ENCODE data around the gene ZBTB7C.

DNA sequence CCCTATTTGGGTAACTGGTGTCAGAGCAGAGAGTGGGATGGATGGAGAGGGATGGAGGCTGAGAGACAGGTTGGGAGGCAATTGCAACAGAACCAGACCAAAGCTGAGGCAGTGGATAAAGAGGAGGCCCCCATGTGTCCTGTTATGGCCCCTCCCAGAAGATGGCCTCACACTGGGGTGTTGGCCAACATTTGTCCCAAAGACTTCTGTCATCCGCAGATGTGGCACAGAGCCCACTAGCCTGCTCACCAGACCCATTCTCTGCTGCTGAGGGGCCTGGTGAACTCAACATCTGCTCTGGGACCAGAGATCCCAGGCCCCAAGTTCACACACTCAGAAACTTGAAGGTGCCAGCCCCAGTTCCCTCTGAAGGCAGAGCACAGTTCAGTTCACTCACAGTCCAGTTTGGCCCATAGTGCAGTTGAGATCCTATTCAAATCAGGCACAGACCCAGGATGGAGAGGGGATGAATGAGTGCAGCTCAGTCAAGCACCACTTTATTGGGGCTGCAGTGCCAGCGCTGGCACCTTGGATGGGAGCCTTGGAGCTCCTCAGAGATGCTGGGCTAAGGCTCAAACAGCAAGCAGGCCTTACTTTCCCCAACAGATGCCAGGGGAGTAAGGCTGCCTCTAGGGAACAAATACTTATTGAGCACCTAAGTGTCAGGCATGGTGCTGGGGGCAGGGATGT lies 189.2 kb downstream of the ZBTB7C start:
- TF ChIP-seq, protein P1, sequence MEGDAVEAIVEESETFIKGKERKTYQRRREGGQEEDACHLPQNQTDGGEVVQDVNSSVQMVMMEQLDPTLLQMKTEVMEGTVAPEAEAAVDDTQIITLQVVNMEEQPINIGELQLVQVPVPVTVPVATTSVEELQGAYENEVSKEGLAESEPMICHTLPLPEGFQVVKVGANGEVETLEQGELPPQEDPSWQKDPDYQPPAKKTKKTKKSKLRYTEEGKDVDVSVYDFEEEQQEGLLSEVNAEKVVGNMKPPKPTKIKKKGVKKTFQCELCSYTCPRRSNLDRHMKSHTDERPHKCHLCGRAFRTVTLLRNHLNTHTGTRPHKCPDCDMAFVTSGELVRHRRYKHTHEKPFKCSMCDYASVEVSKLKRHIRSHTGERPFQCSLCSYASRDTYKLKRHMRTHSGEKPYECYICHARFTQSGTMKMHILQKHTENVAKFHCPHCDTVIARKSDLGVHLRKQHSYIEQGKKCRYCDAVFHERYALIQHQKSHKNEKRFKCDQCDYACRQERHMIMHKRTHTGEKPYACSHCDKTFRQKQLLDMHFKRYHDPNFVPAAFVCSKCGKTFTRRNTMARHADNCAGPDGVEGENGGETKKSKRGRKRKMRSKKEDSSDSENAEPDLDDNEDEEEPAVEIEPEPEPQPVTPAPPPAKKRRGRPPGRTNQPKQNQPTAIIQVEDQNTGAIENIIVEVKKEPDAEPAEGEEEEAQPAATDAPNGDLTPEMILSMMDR (IDR thresholded peaks at IDR 0.05) = no peak
- no peak for TF ChIP-seq POLR2A (IDR thresholded peaks at IDR 0.05)
- TF ChIP-seq EP300 (IDR thresholded peaks at IDR 0.05) = no peak
